ENCODE results near the gene CHAC1.

CHAC1 gene

DNA sequence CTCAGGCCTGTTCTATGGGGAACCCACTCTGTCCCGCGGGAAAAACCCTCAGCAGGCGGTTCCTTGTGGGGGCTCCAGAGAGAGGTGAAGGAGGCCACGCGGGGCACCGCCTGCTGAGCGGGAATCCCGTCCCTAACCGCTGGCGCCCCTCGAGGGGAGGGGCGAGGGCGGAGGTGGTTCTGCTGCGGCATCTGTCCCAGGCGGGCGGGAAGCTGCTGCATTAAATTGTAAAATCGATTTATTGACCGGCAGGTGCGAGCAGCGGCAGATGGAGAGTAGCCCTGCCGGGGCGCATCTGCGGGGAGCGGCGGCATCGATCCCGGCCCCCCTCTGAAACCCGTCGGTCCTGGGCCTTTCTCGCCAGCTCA lies 27.8 kb upstream of the CHAC1 start:
- no peak for DNase-seq

DNA sequence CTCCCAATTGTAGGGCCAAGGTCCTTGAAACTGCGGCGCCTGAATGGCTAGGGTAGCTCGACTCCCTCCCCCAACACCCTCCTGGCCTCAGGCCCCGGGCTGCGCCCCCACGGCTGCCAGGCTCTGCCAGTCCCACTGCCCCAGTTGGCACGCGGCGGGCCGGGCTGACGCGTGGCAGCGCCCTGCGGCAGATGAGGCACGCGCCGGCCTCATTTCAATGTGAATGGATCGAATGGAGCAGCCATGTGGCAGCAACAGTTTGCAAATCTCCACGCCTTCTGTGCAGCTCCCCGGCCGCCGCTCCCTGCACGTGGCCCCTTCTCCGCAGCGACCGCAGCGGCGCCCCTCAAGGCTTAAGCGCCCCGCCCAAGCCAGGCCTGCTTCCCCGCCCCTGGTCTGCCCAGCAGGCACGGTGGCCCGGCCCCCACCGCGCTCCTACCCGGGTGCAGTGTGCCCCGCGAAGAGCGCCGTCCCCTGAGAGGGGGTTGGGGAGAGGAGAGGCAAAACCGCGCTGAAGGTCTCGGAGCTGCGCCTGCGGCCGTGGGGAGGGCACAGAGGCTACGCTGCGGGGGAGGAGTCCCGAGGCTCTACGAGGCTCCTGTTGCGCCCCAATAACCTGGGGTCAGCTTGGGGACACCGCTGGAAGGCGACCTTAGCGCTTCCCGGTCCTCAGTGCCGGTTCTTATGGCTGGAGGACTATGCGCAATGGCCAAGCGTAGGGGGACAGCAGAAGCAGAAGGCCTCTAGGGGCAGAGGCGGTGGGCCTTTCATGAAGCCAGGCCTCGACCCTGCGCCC lies 27.2 kb upstream of the CHAC1 start:
- DNase-seq: no peak

DNA sequence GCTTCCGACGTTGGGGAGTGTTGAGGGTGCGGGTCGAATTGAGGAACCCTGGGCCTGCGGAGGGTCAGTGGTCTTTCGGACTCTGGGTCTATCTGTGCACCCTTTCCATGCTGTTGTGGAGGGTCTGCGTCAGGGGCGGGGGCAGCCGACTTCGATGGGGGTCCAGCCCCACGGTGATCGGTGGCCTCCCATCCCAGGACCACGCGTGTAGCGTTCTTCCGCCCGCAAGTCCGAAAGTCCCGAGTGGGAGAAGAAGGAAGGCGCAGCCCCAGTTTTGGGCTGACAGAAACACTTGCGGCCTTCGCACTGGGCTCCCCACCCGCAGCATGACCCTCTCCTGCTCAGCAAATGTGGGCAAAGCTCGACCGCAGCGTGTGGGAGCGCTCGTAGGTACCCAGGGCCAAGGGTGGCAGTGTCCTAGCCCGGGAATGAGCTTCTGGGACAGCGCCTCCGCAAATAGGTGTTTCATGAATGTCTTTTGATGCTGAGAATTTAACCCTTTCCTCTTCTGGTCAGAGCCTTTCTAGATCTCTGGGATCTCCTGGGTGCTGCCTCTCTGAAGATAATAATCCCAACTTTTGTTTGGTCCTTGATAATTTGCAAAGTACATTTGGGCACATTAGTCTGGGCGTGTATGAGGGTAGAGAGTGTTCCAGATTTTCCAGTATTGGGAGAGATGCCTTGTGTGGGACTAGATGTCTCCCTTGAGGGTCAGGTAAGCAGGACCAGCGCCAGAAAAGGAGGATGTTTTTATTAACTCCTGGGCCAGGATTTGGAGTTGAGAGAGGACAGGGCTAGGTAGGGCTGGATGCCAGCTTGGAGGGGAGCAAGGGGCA lies 26.4 kb upstream of the CHAC1 start:
- DNase-seq: no peak

DNA sequence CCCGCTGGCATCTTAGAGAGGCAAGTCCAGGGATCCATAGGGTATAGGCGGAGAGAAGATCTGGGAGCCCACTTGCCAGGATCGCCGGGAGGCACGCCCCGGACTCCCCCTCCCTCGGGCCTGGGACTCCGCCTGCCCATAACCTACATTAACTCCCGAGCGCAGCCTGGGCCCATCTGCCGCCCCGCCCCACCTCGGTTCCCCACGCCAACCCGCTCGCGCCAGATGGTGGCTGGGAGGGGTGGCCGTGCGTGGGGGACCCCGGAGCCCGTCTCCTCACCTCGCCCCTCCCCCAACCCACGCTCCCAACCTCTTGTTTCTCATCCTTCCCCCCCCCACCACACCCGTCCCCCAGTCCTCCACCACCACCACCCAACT lies 25.8 kb upstream of the CHAC1 start:
- DNase-seq: no peak

GRCh38 chr15:40927873-40928806 lies 25.1 kb upstream of the CHAC1 start:
- DNase-seq: no peak

- no peak for DNase-seq
Observed at GRCh38 chr15:40928821-40929659, 24.2 kb upstream of the CHAC1 start, which contains the start of gene DLL4. Gene DLL4, plus strand, starts transcription at chr15:40929340. Its CDS starts 329 bp downstream, at chr15:40929669.

DNA sequence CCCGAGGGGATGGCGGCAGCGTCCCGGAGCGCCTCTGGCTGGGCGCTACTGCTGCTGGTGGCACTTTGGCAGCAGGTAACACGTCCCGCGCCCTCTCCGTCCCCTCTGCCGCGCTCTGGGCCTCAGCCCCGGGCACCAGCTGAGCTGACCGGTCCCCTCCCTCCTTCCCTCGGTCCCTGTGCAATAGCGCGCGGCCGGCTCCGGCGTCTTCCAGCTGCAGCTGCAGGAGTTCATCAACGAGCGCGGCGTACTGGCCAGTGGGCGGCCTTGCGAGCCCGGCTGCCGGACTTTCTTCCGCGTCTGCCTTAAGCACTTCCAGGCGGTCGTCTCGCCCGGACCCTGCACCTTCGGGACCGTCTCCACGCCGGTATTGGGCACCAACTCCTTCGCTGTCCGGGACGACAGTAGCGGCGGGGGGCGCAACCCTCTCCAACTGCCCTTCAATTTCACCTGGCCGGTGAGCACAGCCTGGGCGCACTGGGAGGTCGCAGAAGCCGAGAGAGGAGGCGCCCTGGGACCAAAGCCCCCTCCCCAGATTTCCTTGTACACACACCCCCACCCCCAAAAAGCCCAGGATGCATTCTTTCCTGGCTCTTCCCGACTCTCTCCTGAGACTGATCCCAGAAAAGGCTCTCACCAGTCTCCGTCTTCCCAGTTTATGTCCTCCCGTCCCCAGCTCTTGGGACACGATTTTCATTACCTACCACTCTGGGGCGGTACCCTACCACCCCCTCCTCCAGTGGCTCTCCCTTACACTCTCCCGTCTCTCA lies 23.4 kb upstream of the CHAC1 start:
- no peak for DNase-seq

- no peak for DNase-seq
Observed at GRCh38 chr15:40930430-40931299, 22.6 kb upstream of the CHAC1 start.

DNA sequence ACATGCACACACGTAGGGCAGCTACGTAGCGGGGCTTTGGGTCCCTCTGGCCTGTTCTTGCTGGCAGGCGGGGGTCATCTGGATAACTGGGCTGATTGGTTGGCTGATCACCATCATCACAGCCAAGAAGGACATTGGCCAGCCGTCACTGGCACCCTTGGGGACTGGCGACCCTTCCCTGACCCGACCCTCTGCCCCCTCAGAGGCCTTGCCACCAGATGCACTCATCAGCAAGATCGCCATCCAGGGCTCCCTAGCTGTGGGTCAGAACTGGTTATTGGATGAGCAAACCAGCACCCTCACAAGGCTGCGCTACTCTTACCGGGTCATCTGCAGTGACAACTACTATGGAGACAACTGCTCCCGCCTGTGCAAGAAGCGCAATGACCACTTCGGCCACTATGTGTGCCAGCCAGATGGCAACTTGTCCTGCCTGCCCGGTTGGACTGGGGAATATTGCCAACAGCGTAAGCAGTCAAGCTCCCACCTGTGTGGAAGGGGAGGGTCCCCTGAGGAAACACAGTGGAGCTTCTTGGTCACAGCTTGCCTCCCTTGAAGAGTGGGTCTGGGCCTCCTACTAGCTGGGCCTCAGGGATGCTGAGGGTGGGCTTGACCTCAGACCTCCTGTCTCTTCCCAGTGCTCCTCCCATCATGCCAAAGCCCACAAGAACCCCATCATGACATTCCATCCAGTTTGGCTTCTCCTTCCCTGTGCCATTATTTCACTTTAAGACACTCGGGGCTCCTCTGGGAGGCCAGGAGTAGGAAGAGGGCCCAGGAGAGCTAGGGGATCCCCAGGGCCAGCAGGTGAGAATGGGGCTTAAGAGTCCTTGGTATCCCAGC lies 21.8 kb upstream of the CHAC1 start:
- no peak for DNase-seq

DNA sequence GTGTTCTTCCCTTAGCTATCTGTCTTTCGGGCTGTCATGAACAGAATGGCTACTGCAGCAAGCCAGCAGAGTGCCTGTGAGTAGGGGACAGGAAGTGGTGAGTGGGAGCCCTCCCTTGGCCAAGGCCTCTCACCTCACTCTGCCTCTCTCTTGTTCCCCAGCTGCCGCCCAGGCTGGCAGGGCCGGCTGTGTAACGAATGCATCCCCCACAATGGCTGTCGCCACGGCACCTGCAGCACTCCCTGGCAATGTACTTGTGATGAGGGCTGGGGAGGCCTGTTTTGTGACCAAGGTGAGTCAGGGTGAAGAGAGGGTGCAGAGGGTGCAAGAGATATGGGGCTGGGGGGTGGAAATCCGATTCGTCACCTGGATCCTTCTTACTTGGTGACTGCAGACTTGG lies 21.1 kb upstream of the CHAC1 start:
- DNase-seq: no peak

DNA sequence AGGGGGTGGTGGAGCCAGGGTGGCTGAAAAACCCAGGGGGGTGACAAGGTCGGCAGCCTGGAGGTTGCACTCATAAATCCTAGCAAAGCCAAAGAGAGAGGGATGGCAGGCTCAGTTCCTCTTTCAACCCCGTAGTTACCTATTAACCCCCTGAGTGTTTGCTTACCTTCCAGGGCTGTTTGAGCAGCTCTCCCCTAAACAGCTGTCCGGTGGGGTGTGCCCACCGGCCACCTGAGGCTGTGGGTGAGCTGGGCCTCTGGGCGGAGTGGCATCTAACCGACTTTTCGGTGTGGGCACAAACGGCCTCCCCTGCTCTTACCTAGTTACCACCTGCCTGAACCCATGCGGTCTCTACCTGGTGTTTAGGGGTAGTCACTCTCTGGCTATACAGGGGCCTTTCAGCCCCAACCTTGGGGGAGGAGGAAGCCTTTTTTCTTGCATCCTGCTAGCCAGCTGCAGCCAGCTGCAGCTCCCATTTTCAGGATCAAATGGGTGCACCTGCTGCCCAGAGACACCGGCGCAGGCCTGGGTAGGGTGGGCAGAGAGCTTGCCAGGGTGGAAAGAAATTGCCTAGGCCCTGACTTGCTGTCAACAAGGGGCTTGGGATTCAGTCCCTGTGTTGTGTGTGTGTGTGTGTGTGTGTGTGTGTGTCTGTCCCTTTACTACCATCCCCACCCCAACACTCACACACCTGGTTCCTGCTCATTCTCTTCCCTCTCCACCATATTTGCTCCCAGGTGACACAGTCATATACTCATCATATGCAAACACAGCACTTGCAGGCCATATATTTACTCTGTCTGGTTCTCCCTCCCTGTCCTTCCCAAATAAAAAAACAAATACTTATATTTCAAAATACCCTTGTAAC lies 20.4 kb upstream of the CHAC1 start:
- no peak for DNase-seq

DNA sequence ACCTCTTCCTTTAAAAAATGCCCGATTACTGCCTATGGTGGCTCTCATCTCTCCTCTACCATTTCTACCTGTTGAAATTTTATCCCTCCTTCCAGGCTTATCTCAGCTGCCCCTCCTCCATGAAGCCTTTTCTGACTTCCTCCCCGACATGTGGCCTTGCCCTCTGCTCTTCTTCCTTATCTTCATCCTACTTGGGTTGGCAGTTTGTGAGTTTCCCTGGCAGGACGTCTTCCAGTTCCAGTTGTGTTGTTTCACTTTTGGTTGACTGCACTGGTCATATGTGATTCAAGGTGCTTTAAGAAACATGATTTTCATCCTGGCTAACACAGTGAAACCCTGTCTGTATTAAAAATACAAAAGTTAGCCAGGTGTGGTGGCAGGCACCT lies 19.8 kb upstream of the CHAC1 start:
- DNase-seq: no peak

GRCh38 chr15:40934457-40934856 lies 18.8 kb upstream of the CHAC1 start:
- no peak for DNase-seq

DNA sequence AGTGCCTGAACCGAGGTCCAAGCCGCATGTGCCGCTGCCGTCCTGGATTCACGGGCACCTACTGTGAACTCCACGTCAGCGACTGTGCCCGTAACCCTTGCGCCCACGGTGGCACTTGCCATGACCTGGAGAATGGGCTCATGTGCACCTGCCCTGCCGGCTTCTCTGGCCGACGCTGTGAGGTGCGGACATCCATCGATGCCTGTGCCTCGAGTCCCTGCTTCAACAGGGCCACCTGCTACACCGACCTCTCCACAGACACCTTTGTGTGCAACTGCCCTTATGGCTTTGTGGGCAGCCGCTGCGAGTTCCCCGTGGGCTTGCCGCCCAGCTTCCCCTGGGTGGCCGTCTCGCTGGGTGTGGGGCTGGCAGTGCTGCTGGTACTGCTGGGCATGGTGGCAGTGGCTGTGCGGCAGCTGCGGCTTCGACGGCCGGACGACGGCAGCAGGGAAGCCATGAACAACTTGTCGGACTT lies 17.0 kb upstream of the CHAC1 start:
- no peak for DNase-seq

DNA sequence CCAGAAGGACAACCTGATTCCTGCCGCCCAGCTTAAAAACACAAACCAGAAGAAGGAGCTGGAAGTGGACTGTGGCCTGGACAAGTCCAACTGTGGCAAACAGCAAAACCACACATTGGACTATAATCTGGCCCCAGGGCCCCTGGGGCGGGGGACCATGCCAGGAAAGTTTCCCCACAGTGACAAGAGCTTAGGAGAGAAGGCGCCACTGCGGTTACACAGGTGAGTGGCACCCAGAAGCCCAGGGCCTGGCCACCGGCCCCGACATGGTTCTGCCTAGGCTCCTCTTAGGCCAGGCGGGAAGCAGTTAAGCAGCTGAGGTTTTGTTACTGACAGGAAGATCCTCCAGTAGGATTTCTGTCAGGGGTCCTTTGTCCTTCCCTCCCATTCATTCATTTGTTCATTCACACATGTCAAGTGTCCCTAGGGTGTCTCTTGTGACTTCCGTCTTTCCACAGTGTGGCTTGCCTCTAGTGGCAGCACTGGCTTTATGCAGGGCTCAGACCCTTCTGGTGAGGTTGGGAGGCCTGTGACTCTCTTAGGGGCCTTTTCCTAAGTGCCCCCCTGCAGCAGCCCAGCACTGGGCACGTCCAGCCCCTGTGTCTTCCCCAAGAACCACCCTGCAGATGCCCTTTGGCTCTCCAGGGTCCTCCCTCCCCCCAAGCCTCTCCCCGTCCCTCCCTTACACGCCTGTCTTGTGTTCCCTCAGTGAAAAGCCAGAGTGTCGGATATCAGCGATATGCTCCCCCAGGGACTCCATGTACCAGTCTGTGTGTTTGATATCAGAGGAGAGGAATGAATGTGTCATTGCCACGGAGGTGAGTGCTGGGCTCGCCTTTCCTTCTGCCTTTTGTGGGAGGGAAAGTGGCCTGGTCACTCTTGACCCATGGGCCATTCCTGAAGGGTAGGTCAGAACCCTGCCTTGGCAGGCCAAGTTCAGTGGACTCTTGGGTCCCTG lies 16.3 kb upstream of the CHAC1 start:
- DNase-seq: no peak

DNA sequence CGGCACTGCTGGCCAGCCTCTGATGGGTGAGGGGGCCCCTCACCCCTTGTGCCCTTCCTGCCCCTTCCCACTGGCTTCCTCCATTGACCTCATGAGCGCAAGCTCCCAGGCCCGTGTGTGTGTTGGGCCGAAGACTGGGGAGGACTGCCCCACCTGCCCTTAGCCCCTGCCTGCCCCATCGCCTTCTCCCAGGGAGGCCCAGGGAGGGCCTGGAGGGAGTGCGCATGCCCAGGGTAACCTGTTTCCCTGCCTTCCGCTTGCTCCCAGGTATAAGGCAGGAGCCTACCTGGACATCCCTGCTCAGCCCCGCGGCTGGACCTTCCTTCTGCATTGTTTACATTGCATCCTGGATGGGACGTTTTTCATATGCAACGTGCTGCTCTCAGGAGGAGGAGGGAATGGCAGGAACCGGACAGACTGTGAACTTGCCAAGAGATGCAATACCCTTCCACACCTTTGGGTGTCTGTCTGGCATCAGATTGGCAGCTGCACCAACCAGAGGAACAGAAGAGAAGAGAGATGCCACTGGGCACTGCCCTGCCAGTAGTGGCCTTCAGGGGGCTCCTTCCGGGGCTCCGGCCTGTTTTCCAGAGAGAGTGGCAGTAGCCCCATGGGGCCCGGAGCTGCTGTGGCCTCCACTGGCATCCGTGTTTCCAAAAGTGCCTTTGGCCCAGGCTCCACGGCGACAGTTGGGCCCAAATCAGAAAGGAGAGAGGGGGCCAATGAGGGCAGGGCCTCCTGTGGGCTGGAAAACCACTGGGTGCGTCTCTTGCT lies 15.3 kb upstream of the CHAC1 start:
- peak; percentile 27 for DNase-seq

Measured in CD4-positive, alpha-beta T cell treated with Interleukin-12 subunit alpha and Interleukin-12 subunit beta, for 1 hour (primary cell).